GM12892 (cell line): Measurements from ENCODE around the gene SCAANT1.
A peak's percentile ranks its signal among the peaks of the same experiment; 100 is the strongest.

Experiments
- DNase-seq: peaks from one replicate; pipeline ENCODE4 v3.0.0; 2011; ENCODE audit not compliant: insufficient read length
- FAIRE-seq: peaks from 2 replicates; lab custom pipeline; 2011; peaks lifted over from hg19 to GRCh38; lab: Jason Lieb, UNC
- POLR2A ChIP-seq: IDR thresholded peaks from 2 replicates; pipeline ENCODE4 v1.6.1; 2011; ENCODE audit warnings: low read depth, low read length, control low read depth
- POLR2AphosphoS5 ChIP-seq: IDR thresholded peaks from 2 replicates; pipeline ENCODE4 v1.6.1; 2011; ENCODE audit warnings: low read depth, low read length, control low read depth
- TAF1 ChIP-seq: IDR thresholded peaks from 2 replicates; pipeline ENCODE4 v1.6.1; 2011; ENCODE audit warnings: low read depth, mild to moderate bottlenecking, control low read depth, low read length, borderline replicate concordance

The SCAANT1 gene

GRCh38 chr3:63932509-63933212 lies 20.5 kb upstream of the SCAANT1 start:
- no peak for TF ChIP-seq TAF1
- TF ChIP-seq POLR2AphosphoS5, result no peak
- no peak for TF ChIP-seq POLR2A
- FAIRE-seq, result no peak
- DNase-seq, result no peak

GRCh38 chr3:63931290-63931689 lies 19.1 kb upstream of the SCAANT1 start:
- DNase-seq, result no peak
- FAIRE-seq, result no peak
- TF ChIP-seq POLR2AphosphoS5, result no peak
- no peak for TF ChIP-seq TAF1
- no peak for TF ChIP-seq POLR2A

- TF ChIP-seq POLR2A, result no peak
- no peak for TF ChIP-seq POLR2AphosphoS5
- no peak for TF ChIP-seq TAF1
- DNase-seq (no peak), FAIRE-seq (peak; percentile 88)
These were observed 15.5 kb upstream of the SCAANT1 start for GRCh38 chr3:63927422-63928280.

GRCh38 chr3:63926309-63926708 lies 14.1 kb upstream of the SCAANT1 start:
- FAIRE-seq (no peak), DNase-seq (no peak)
- TF ChIP-seq TAF1, result no peak

GRCh38 chr3:63922491-63923199 lies 10.5 kb upstream of the SCAANT1 start:
- no peak for DNase-seq
- no peak for FAIRE-seq
- TF ChIP-seq TAF1 (no peak), POLR2AphosphoS5 (no peak), POLR2A (no peak)

GRCh38 chr3:63921741-63922482 lies 9.7 kb upstream of the SCAANT1 start:
- DNase-seq, result no peak
- no peak for TF ChIP-seq POLR2A
- TF ChIP-seq POLR2AphosphoS5, result no peak
- no peak for TF ChIP-seq TAF1
- FAIRE-seq, result peak; percentile 95

GRCh38 chr3:63920001-63920400 lies 7.8 kb upstream of the SCAANT1 start:
- DNase-seq (no peak), FAIRE-seq (no peak)
- no peak for TF ChIP-seq POLR2AphosphoS5
- TF ChIP-seq TAF1, result no peak
- no peak for TF ChIP-seq POLR2A

GRCh38 chr3:63918321-63918720 lies 6.1 kb upstream of the SCAANT1 start:
- DNase-seq (no peak), FAIRE-seq (no peak)
- TF ChIP-seq TAF1, result no peak
- TF ChIP-seq POLR2AphosphoS5, result no peak
- no peak for TF ChIP-seq POLR2A

GRCh38 chr3:63914312-63914711 lies 2.1 kb upstream of the SCAANT1 start:
- FAIRE-seq, result no peak
- TF ChIP-seq POLR2AphosphoS5 (no peak), POLR2A (no peak), TAF1 (no peak)

GRCh38 chr3:63912768-63913588 lies 795 bp upstream of the SCAANT1 start:
- peak; percentile 33; the same call in 1 of the 2 replicates for TF ChIP-seq TAF1
- no peak for TF ChIP-seq POLR2A
- FAIRE-seq, result no peak
- DNase-seq, result no peak

More at GRCh38 chr3:63914312-63914711, 2.1 kb upstream of the SCAANT1 start:
- no peak for DNase-seq

- no peak for FAIRE-seq
These were observed 692 bp downstream of the SCAANT1 start for GRCh38 chr3:63911509-63911872.

More at GRCh38 chr3:63911509-63911872, 692 bp downstream of the SCAANT1 start:
- DNase-seq, result no peak
- TF ChIP-seq TAF1, result 0 out of 2 replicates have a peak, but pooled peaks have one; percentile 16
- no peak; the same call in 1 of the 2 replicates for TF ChIP-seq POLR2AphosphoS5
